Tibial artery (tissue), 4 donors: ENCODE results near the gene SLC26A5.

Source experiments
- DNase-seq, 2 donors: peaks; one replicate each; pipeline ENCODE4 v3.0.0-alpha.2; 2019
- H3K27ac ChIP-seq, 2 donors: fragments of 200-600 bp; sonication (generic) in 1 of 2; 1 replicate in 1 of 2; 2 replicates in 1 of 2; pipeline ENCODE4 v1.5.1; 2018 to 2019; ENCODE audit warnings: mild to moderate bottlenecking in 1 of 2
- H3K27me3 ChIP-seq, 2 donors: fragments of 200-600 bp; sonication (generic) in 1 of 2; one replicate each; pipeline versions ENCODE4 v1.5.1 to v1.6.0; 2016 to 2019
- H3K36me3 ChIP-seq, 3 donors: fragments of 200-600 bp; sonication (generic) in 2 of 3; one replicate each; pipeline ENCODE4 v1.5.1; 2016 to 2019; ENCODE audit warnings: mild to moderate bottlenecking in 2 of 3
- H3K4me1 ChIP-seq, 4 donors: fragments of 200-600 bp; sonication (generic) in 2 of 4; 1 replicate in 3 of 4; 2 replicates in 1 of 4; pipeline ENCODE4 v1.5.1; 2016 to 2019
- H3K4me3 ChIP-seq, 2 donors: fragments of 200-600 bp; sonication (generic) in 1 of 2; 1 replicate in 1 of 2; 2 replicates in 1 of 2; pipeline ENCODE4 v1.5.1; 2018 to 2019; ENCODE audit warnings: mild to moderate bottlenecking in 2 of 2
- H3K9me3 ChIP-seq, 3 donors: fragments of 200-600 bp; sonication (generic) in 1 of 3; one replicate each; pipeline ENCODE4 v1.5.1; 2016 to 2019
- intact Hi-C: fragments of 100-400 bp; cut with DNase I; formaldehyde crosslinking; loops from one replicate; pipeline ENCODE4 v1.15.0; 2023; ENCODE audit warnings: low total_unique reads
- TF ChIP-seq, protein P1 (sequence below), 2 experiments: fragments of 200-600 bp in 1 of 2; fragments of 450-650 bp in 1 of 2; IDR thresholded peaks; one replicate each; pipeline ENCODE4 v1.5.1; 2017 to 2019; ENCODE audit warnings: antibody characterized with exemption in 2 of 2, mild to moderate bottlenecking in 1 of 2, moderate library complexity in 1 of 2

SLC26A5 gene

GRCh38 chr7:103379270-103379975, 66.6 kb downstream of the SLC26A5 start:
- TF ChIP-seq, protein P1, sequence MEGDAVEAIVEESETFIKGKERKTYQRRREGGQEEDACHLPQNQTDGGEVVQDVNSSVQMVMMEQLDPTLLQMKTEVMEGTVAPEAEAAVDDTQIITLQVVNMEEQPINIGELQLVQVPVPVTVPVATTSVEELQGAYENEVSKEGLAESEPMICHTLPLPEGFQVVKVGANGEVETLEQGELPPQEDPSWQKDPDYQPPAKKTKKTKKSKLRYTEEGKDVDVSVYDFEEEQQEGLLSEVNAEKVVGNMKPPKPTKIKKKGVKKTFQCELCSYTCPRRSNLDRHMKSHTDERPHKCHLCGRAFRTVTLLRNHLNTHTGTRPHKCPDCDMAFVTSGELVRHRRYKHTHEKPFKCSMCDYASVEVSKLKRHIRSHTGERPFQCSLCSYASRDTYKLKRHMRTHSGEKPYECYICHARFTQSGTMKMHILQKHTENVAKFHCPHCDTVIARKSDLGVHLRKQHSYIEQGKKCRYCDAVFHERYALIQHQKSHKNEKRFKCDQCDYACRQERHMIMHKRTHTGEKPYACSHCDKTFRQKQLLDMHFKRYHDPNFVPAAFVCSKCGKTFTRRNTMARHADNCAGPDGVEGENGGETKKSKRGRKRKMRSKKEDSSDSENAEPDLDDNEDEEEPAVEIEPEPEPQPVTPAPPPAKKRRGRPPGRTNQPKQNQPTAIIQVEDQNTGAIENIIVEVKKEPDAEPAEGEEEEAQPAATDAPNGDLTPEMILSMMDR (IDR thresholded peaks at IDR 0.05), result no peak
- DNase-seq, result no peak
- H3K4me1 ChIP-seq, result no peaks in the 10 kb centered on the region
- H3K4me3 ChIP-seq, result no peak overlapping the region
- intact Hi-C loops, result no loop called here
- H3K27me3 ChIP-seq, result no peaks in the 10 kb centered on the region
- no peaks in the 10 kb centered on the region for H3K36me3 ChIP-seq
- H3K9me3 ChIP-seq, result no peaks in the 10 kb centered on the region
- no peak overlapping the region for H3K27ac ChIP-seq

DNA sequence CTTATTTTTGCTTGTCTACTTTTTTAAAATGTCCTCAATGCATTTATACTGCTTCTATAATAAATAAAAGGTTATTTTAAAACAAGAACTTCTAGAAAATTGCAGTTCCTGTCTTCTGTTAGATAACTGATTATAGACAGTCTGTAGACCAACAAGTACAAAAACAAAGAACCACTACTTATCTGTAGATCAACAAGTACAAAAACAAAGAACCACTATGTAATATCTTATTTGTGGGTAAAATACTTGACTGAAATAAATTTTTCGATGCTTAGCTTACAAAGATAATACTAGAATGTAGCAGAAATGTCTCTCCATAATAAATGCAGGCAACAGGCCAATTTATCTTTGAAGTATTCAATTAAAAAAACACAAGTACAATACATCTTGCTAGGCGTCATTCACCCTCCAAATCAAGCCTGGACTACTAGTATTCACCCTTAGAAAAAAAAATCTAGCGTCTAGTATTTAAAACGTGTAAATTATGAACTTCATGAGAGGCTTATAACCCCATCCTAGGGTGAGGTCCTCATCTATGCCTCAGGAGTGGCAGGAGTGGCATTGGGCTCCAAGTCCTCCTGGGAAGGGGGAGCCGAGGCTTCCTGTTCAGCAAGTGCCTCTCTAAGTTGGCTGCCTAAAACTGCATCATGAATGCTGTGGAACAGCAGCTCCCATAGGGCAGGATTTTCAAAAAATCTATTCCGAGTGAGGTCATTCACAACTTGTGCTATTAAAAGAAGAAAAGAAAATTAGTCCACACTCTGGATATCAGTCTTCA, 72.0 kb downstream of the SLC26A5 start:
- Histone ChIP-seq H3K9me3 (no peaks in the 10 kb centered on the region), H3K27ac (no peak overlapping the region), H3K4me3 (no peak overlapping the region), H3K27me3 (no peaks in the 10 kb centered on the region), H3K4me1 (no peaks in the 10 kb centered on the region), H3K36me3 (peaks cover 0 to 14% (median 0%) of the 10 kb centered on the region in 3 donors)
- no peak for DNase-seq
- intact Hi-C loops, result no loop called here
- TF ChIP-seq, protein P1 (IDR thresholded peaks at IDR 0.05), result no peak

GRCh38 chr7:103369432-103369831, 76.6 kb downstream of the SLC26A5 start:
- Histone ChIP-seq H3K27me3 (no peaks in the 10 kb centered on the region), H3K27ac (no peak overlapping the region), H3K9me3 (no peaks in the 10 kb centered on the region), H3K36me3 (peaks cover 38 to 57% (median 39%) of the 10 kb centered on the region in 3 donors), H3K4me1 (no peaks in the 10 kb centered on the region), H3K4me3 (no peak overlapping the region)
- no peak for DNase-seq
- intact Hi-C loops, result loop anchor here (10.0 kb wide), 1 partner anchor 65 kb away; no protein-coding TSS in a partner anchor
- TF ChIP-seq, protein P1 (IDR thresholded peaks at IDR 0.05), result no peak

- peaks cover 0 to 49% (median 39%) of the 10 kb centered on the region in 4 donors for H3K4me1 ChIP-seq
- no peaks in the 10 kb centered on the region for H3K27me3 ChIP-seq
- H3K27ac ChIP-seq, result no peak overlapping the region
- peaks cover 9 to 20% (median 17%) of the 10 kb centered on the region in 3 donors for H3K36me3 ChIP-seq
- no peak for DNase-seq
- H3K9me3 ChIP-seq, result no peaks in the 10 kb centered on the region
- H3K4me3 ChIP-seq, result no peak overlapping the region
- intact Hi-C loops, result no loop called here
- TF ChIP-seq, protein P1 (IDR thresholded peaks at IDR 0.05), result no peak
Measured at GRCh38 chr7:103349805-103350204, 96.2 kb downstream of the SLC26A5 start.

GRCh38 chr7:103348959-103349358, 97.0 kb downstream of the SLC26A5 start:
- Histone ChIP-seq H3K27ac (no peak overlapping the region), H3K9me3 (no peaks in the 10 kb centered on the region), H3K4me1 (peaks cover 0 to 51% (median 40%) of the 10 kb centered on the region in 4 donors), H3K4me3 (peak overlapping the region; percentile 83 to 96), H3K36me3 (peaks cover under 1 to 19% (median 11%) of the 10 kb centered on the region in 3 donors), H3K27me3 (no peaks in the 10 kb centered on the region)
- DNase-seq, result no peak
- TF ChIP-seq, protein P1 (IDR thresholded peaks at IDR 0.05), result no peak
- intact Hi-C loops, result no loop called here
